Cardiac fibroblast (primary cell): ENCODE measurements around the gene CD59.
"Not testable (repeated sequence)": the region's sequence is repeated elsewhere in the genome, so short reads cannot be mapped to it uniquely, and the experiment has no call there.

Source experiments
- DNase-seq, 2 donors: peaks; one replicate each; pipeline versions ENCODE4 v3.0.0 to v3.0.0-alpha.2; 2010; ENCODE audit warnings: low read depth in 2 of 2
- H3K4me3 ChIP-seq, 2 donors: replicated peaks in 1 of 2; 1 replicate in 1 of 2; 2 replicates in 1 of 2; pipeline ENCODE4 v1.5.1; 2011; ENCODE audit warnings: low read depth in 2 of 2, low read length in 2 of 2, mild to moderate bottlenecking in 2 of 2, moderate library complexity in 1 of 2
- TF ChIP-seq, protein P1 (sequence below): IDR thresholded peaks from one replicate; pipeline ENCODE4 v1.5.1; 2011; ENCODE audit warnings: low read depth, mild to moderate bottlenecking, low read length, inconsistent platforms

The CD59 gene

DNA sequence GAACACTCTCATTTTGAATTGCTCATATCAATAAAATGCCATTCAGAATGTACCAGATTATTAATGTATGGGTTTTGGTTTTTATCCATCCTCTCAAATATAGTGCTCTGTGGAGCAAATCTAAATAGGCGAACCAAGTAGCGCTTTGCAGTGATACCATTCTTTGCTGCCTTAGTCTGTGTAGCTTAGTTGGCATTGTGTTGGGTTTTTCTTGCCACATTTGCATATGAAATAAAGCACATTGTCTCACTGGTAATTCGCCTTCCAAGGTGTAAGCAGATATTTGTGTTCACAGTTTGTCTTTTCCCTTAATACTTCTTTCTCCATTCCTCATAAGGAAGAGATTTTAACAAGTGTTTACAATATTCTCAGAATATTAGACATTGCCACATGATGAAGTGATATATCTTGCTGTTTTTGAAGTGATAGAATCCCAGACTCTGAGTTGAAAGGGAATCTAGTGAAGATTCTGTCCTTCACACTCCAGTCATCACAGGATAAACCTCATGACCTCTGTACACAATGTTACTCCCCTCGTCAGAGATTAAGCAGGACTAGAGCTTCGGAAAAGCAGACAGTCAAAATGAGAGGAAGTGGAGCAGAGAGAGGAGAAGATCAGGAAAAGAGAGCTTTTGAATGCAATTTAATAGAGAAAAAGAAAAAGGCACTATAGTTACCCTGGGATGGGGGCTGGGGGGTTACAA is 52.1 kb downstream of the CD59 start:
- H3K4me3 ChIP-seq = no peak overlapping the region
- TF ChIP-seq, protein P1, sequence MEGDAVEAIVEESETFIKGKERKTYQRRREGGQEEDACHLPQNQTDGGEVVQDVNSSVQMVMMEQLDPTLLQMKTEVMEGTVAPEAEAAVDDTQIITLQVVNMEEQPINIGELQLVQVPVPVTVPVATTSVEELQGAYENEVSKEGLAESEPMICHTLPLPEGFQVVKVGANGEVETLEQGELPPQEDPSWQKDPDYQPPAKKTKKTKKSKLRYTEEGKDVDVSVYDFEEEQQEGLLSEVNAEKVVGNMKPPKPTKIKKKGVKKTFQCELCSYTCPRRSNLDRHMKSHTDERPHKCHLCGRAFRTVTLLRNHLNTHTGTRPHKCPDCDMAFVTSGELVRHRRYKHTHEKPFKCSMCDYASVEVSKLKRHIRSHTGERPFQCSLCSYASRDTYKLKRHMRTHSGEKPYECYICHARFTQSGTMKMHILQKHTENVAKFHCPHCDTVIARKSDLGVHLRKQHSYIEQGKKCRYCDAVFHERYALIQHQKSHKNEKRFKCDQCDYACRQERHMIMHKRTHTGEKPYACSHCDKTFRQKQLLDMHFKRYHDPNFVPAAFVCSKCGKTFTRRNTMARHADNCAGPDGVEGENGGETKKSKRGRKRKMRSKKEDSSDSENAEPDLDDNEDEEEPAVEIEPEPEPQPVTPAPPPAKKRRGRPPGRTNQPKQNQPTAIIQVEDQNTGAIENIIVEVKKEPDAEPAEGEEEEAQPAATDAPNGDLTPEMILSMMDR = no peak
- no peak for DNase-seq

DNA sequence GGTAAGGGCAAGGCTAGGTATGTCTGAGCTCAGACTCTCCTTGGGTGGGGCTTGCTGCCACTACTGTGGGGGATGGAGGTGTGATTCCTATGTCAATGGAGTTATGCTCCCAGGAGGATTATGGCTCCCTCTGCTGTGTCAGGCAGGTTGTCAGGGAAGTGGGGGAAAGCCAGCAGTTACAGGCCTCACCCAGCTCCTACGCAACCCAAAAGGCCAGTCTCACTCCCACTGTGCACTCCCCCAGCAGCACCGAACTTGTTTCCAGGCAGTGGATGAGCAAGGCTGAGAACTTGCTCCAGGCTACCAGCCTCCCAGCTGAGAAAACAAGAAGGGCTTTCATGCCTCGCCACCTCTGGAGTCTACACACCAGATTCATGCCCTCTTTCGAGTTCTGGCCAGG is 53.8 kb downstream of the CD59 start:
- no peak overlapping the region for H3K4me3 ChIP-seq
- TF ChIP-seq, protein P1 = no peak
- DNase-seq = peak in 1 of 2 donors; percentile 17

DNA sequence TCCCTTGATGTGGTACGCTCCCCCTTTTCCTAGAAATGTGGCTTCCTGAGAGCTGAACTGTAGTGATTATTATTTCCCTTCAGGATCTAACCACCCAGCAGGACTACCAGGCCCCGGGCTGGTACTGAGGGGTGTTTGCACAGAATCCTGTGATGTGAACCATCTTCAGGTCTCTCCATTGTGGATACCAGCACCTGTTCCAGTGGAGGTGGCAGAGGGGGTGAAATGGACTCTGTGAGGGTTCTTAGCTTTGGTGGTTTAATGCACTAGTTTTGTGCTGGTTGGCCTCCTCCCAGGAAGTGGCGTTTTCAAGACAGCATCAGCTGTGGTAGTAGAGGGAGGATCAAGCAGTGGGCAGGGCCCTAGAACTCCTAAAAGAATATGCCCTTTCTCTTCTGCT is 54.2 kb downstream of the CD59 start:
- no peak overlapping the region for H3K4me3 ChIP-seq
- no peak for DNase-seq
- TF ChIP-seq, protein P1 = no peak

DNA sequence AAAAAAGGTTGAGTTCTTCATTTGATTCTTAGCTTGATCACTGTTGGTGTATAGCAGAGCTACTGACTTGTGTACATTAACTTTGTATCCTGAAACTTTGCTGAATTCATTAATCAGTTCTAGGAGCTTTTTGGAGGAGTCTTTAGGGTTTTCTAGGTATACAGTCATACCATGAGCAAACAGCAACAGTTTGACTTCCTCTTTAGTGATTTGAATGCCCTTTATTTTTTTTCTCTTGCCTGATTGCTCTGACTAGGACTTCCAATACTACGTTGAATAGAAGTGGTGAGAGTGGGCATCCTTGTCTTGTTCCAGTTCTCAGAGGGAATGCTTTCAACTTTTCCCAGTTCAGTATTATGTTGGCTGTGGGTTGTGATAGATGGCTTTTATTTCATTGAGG is 57.6 kb downstream of the CD59 start:
- not testable (repeated sequence) for H3K4me3 ChIP-seq, DNase-seq

DNA sequence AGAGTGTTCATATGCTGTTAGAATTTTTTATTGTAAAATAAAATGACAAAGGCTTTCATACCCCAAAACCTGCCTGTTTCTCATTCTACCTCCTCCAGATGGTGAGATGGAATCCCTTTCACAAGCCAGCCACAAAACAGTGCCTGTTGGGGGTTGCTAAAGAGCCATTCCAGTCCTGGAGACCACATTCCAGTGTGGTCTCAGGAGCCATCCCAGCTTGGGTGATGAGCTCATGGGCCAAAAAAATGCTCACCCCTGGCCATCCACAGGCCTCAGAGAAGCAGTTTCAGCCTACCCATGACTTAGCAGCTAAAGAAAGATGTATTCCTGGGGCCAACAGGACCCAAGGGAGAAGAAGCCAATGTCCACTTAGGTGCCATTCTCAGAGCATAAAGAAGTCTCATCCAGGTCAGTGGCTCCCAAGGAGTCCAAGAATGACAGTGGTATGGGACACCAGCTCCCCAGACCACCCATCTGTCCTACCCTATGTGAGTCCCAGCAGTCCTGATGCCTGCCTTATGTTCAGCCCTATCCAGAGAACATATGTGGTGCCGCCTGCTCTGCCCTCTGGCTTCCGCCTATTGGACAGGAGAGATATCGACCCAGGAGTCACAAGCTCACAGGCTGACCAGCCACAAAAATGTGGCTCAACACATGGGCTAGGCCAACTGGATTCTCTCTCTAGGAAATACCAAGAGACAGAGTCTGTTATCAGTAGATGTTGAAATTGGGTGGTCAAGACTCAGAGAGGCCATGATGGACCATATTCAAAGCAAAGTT is 62.0 kb downstream of the CD59 start:
- no peak overlapping the region for H3K4me3 ChIP-seq
- TF ChIP-seq, protein P1 = no peak
- peak; percentile 32 to 60 for DNase-seq

DNA sequence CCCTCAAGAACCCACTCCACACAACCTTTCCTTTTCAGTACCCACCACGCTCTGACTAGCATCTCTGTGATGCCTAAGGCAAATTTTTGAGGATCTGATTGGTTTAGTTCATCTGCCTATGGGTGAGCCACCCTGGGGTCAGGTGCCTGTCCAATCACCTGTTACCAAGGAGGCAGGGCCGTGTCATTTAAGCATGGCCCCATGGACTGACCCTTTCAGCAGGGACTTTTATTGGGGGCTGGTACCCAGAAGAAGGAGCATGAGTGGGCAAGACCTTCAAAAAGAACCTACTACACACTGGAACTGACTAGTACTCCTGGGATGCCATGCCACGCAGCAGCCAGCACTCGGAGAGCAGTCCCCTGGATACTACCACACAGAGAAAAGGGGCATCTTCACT is 64.0 kb downstream of the CD59 start:
- no peak overlapping the region for H3K4me3 ChIP-seq
- TF ChIP-seq, protein P1 = no peak
- no peak for DNase-seq

DNA sequence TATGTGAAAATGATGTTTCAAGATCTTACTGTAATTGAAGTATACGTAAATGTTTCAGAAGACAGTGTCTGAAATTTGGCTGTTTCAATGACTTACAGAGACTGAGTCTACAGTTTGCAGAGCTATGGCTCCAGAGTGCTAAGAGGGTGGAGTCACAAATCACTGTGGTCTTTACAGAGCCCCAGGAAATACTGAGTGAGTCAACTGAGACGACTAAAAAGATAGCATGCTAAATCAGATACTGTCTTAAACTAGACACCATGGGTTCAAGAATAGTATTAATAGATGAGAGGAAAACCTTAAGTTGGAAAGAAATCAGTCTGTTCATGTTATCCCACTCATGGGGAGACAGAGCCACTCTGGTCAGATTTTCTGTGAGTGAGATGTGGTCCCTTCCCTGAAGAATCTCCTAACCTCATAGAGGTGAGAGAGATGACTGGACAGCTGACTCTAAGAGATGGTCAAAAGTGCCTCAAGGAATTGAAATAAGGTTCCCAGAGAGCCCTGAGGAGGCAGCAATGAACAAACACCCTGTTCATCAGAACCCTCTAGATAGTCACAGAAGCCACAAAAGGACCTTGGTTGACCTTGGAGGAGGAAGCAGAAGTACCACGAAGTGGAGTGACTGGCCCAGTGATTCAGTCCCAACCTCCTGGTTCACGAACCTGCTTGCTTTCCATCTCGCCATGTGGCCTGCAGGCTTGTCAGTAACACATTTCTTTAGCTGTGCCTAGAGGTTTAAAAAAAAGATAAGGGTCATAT is 65.8 kb downstream of the CD59 start:
- TF ChIP-seq, protein P1 = no peak
- peak; percentile 30 to 50 for DNase-seq
- no peak overlapping the region for H3K4me3 ChIP-seq
